ENCODE results near the gene SORBS2. TPM values are rescaled to one million over a fixed set of nuclear protein-coding genes. Genes with fewer than 3 reads are reported as not detected.

The SORBS2 gene
- total and polyA plus RNA-seq, 2 donors (not counting 1 experiment from before 2014, with no cell fraction given) = 0.25 to 0.89 TPM

GRCh38 chr4:185640811-185641675, 171.0 kb downstream of the SORBS2 start:
- POLR2A ChIA-PET = no interaction called here
- CTCF ChIA-PET = interaction anchor here (0.7 to 4.1 kb wide), 9 partner anchors 9 to 1064 kb away, joined by 3 to 32 read pairs (median 6); no protein-coding TSS in a partner anchor

More at GRCh38 chr4:185640811-185641675, 171.0 kb downstream of the SORBS2 start:
- intact Hi-C loops (cut with micrococcal nuclease) = loop anchor here (2.0 to 5.0 kb wide), 2 partner anchors 381 to 496 kb away; no protein-coding TSS in a partner anchor
- Histone ChIP-seq H3K79me2 (ENCODE audit: control insufficient read depth, insufficient read depth, low read length) (no peaks in the 10 kb centered on the region), H3K36me3 (replicated peaks in 1 of 2; ENCODE audit: control extremely low read depth in 1 of 2, control insufficient read depth in 1 of 2, extremely low read depth in 1 of 2, insufficient read depth in 2 of 2, low read length in 1 of 2) (no peaks in the 10 kb centered on the region), H3K4me1 (ENCODE audit: control insufficient read depth in 2 of 2, insufficient read depth in 2 of 2, low read length in 2 of 2) (no peaks in the 10 kb centered on the region), H3K9ac (ENCODE audit: low read length) (no peak overlapping the region), H3K4me2 (replicated peaks; ENCODE audit: low read depth, low read length, poor library complexity, severe bottlenecking) (no peak overlapping the region), H3K4me3 (ENCODE audit: control extremely low read depth in 1 of 5, extremely low read depth in 1 of 5, insufficient read depth in 1 of 5, low read depth in 2 of 5, low read length in 4 of 5) (no peak overlapping the region), H3K27ac (ENCODE audit: low read length in 2 of 2) (no peak overlapping the region), H4K20me1 (ENCODE audit: control insufficient read depth, insufficient read depth, low read length, poor library complexity, severe bottlenecking) (no peaks in the 10 kb centered on the region), H3K27me3 (replicated peaks in 1 of 4; ENCODE audit: control extremely low read depth in 1 of 4, control insufficient read depth in 3 of 4, insufficient read depth in 4 of 4, low read length in 3 of 4) (peaks cover 0 to 12% (median 6%) of the 10 kb centered on the region in 4 experiments), H2AFZ (ENCODE audit: insufficient read depth, low read depth, low read length, poor library complexity, severe bottlenecking) (no peak overlapping the region), H3K9me3 (ENCODE audit: control extremely low read depth in 1 of 3, control insufficient read depth in 2 of 3, insufficient read depth in 1 of 3, low read length in 2 of 3) (no peaks in the 10 kb centered on the region)
- H3K9me3 Mint-ChIP-seq (ENCODE audit: insufficient read depth) = no peaks in the 10 kb centered on the region
- H3K27ac Mint-ChIP-seq = no peak overlapping the region
- no peak for ATAC-seq (ENCODE audit: low read depth)
- TF ChIP-seq, protein P1, sequence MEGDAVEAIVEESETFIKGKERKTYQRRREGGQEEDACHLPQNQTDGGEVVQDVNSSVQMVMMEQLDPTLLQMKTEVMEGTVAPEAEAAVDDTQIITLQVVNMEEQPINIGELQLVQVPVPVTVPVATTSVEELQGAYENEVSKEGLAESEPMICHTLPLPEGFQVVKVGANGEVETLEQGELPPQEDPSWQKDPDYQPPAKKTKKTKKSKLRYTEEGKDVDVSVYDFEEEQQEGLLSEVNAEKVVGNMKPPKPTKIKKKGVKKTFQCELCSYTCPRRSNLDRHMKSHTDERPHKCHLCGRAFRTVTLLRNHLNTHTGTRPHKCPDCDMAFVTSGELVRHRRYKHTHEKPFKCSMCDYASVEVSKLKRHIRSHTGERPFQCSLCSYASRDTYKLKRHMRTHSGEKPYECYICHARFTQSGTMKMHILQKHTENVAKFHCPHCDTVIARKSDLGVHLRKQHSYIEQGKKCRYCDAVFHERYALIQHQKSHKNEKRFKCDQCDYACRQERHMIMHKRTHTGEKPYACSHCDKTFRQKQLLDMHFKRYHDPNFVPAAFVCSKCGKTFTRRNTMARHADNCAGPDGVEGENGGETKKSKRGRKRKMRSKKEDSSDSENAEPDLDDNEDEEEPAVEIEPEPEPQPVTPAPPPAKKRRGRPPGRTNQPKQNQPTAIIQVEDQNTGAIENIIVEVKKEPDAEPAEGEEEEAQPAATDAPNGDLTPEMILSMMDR (IDR thresholded peaks at IDR 0.05) = peak; percentile 42
- no peak for TF ChIP-seq EZH2 (IDR thresholded peaks at IDR 0.05; ENCODE audit: borderline replicate concordance, insufficient read depth, low read depth, low read length, poor library complexity, severe bottlenecking)
- DNase-seq = peak; percentile 49
- WGBS (ENCODE audit: insufficient coverage) = no CpG with 5 or more reads among the region's 4 CpGs
- H3K4me3 Mint-ChIP-seq = no peak overlapping the region
- H3K27me3 Mint-ChIP-seq = peaks cover 37% of the 10 kb centered on the region
- H3K4me1 Mint-ChIP-seq = peaks cover 2% of the 10 kb centered on the region
